ENCODE measurements around the gene RAPGEF1.

DNA sequence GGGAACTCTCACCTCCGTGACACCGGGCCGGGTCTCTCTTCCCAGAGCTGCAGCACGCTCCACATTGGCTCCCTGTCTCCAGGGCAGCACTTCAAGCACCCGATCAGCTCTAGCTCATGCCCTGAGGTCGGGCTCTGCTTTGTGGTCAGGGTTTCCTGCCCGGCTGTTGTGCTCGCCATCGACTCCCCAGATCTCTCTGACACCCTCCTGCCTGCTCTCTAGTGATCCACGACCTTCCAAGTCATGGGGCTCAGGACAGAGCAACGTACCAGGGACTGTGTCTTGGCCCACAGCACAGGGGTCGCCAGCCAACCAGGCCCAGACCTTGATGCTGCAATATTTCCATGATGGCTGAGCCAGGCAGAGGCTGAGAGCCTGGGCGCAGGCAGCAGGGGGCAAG lies 149.4 kb downstream of the RAPGEF1 start:
- TF ChIP-seq, protein P1, sequence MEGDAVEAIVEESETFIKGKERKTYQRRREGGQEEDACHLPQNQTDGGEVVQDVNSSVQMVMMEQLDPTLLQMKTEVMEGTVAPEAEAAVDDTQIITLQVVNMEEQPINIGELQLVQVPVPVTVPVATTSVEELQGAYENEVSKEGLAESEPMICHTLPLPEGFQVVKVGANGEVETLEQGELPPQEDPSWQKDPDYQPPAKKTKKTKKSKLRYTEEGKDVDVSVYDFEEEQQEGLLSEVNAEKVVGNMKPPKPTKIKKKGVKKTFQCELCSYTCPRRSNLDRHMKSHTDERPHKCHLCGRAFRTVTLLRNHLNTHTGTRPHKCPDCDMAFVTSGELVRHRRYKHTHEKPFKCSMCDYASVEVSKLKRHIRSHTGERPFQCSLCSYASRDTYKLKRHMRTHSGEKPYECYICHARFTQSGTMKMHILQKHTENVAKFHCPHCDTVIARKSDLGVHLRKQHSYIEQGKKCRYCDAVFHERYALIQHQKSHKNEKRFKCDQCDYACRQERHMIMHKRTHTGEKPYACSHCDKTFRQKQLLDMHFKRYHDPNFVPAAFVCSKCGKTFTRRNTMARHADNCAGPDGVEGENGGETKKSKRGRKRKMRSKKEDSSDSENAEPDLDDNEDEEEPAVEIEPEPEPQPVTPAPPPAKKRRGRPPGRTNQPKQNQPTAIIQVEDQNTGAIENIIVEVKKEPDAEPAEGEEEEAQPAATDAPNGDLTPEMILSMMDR (tag by site-specific recombination; IDR thresholded peaks at IDR 0.05), result no peak
- TF ChIP-seq ZNF664 (tag by site-specific recombination; IDR thresholded peaks at IDR 0.05), result no peak
- no peak for TF ChIP-seq ZNF19 (tag by site-specific recombination; IDR thresholded peaks at IDR 0.05; ENCODE audit: low read depth)
- TF ChIP-seq ZBTB8A (tag by site-specific recombination; IDR thresholded peaks at IDR 0.05), result no peak
- TF ChIP-seq, protein P2, sequence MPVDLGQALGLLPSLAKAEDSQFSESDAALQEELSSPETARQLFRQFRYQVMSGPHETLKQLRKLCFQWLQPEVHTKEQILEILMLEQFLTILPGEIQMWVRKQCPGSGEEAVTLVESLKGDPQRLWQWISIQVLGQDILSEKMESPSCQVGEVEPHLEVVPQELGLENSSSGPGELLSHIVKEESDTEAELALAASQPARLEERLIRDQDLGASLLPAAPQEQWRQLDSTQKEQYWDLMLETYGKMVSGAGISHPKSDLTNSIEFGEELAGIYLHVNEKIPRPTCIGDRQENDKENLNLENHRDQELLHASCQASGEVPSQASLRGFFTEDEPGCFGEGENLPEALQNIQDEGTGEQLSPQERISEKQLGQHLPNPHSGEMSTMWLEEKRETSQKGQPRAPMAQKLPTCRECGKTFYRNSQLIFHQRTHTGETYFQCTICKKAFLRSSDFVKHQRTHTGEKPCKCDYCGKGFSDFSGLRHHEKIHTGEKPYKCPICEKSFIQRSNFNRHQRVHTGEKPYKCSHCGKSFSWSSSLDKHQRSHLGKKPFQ (tag by site-specific recombination; IDR thresholded peaks at IDR 0.05), result no peak
- TF ChIP-seq MZF1 (tag by site-specific recombination; IDR thresholded peaks at IDR 0.05; ENCODE audit: borderline replicate concordance), result no peak
- TF ChIP-seq ZNF324 (tag by site-specific recombination; IDR thresholded peaks at IDR 0.05), result no peak
- no peak for TF ChIP-seq ZNF623 (tag by site-specific recombination; IDR thresholded peaks at IDR 0.05)
- TF ChIP-seq, protein P3, sequence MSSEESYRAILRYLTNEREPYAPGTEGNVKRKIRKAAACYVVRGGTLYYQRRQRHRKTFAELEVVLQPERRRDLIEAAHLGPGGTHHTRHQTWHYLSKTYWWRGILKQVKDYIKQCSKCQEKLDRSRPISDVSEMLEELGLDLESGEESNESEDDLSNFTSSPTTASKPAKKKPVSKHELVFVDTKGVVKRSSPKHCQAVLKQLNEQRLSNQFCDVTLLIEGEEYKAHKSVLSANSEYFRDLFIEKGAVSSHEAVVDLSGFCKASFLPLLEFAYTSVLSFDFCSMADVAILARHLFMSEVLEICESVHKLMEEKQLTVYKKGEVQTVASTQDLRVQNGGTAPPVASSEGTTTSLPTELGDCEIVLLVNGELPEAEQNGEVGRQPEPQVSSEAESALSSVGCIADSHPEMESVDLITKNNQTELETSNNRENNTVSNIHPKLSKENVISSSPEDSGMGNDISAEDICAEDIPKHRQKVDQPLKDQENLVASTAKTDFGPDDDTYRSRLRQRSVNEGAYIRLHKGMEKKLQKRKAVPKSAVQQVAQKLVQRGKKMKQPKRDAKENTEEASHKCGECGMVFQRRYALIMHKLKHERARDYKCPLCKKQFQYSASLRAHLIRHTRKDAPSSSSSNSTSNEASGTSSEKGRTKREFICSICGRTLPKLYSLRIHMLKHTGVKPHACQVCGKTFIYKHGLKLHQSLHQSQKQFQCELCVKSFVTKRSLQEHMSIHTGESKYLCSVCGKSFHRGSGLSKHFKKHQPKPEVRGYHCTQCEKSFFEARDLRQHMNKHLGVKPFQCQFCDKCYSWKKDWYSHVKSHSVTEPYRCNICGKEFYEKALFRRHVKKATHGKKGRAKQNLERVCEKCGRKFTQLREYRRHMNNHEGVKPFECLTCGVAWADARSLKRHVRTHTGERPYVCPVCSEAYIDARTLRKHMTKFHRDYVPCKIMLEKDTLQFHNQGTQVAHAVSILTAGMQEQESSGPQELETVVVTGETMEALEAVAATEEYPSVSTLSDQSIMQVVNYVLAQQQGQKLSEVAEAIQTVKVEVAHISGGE (tag by site-specific recombination; conservative IDR thresholded peaks at IDR 0.05; ENCODE audit: low read depth), result no peak
